HG03354 (cell line): ENCODE results near the gene SYPL1.
"Not testable (repeated sequence)": the region's sequence is repeated elsewhere in the genome, so short reads cannot be mapped to it uniquely, and the experiment has no call there.

ENCODE experiments used
- ATAC-seq: cut with Tn5 transposase; IDR thresholded peaks from one replicate; pipeline ENCODE4 v1.9.1; 2021; ENCODE audit warnings: mild to moderate bottlenecking; ENCODE audit not compliant: unreplicated experiment, poor library complexity, severe bottlenecking

SYPL1 gene

DNA sequence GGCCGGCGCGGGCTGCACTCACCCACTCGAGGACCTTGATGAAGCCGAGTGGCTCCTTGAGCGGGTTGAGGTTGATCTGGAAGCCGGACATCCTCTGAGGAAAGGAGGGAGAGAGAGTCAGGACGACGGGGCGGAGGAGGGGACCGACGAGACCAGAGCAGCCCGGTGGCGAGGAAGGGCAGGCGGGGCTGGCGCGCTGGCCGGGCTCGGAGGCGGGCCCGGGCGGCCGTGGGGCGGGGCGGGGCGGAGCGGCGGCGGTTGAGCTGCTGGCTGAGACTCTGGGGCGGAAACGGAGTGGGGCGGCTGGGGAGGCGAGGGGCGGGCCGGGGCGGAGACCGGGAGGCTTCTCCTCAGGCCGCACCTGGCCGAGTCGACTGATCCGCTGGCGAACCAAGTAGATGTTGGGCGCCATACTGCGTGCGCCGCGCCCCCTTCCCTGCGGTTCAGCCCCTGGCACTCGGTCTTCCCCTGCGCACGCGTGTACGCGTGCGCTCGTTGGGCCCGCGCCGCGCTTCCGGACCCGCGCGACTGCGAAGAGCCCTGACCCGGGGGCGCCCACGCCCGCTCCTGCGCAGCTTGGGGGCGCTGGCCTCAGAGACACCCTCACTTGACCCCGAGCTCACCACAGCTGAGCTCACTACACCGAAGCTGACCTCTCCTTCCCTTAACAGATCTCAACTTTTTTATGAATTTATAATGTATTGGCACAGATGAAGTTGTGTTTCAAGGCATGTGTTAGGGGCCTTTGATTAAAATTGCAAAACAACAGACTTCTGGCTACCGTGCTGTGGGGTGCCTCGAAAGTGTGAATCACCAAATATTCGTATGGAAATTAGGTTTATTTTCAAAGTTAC, at the start of gene SYPL1:
TSS of gene SYPL1 (minus strand) at position 195 of the 854 bp plus-strand sequence. CDS start at position 91, 104 bp downstream.
- peak; percentile 82 for ATAC-seq

DNA sequence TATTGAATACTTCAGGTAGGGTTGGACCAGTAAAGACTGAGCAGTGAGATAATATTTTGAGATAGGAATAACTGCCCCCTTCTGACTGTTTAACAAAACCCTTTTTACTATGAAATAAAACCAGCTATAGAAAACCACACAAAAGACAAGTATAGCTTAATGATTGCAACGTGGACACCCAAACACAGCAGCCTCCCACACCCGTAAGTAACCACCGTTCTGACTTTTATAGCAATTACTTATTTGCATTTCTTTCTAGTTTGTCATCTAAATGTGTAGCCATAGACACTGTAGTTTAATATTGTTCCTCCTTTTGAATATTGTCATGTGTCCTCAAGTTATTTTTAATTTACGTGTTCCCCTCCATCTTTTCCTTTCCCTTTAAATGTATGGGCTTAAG, 42.9 kb upstream of the SYPL1 start:
- no peak for ATAC-seq

- ATAC-seq: peak; percentile 80
These were observed 41.9 kb upstream of the SYPL1 start for GRCh38 chr7:106153891-106154449.

GRCh38 chr7:106152313-106152665, 40.2 kb upstream of the SYPL1 start:
- ATAC-seq: no peak

GRCh38 chr7:106151459-106152312, 39.6 kb upstream of the SYPL1 start:
- no peak for ATAC-seq

DNA sequence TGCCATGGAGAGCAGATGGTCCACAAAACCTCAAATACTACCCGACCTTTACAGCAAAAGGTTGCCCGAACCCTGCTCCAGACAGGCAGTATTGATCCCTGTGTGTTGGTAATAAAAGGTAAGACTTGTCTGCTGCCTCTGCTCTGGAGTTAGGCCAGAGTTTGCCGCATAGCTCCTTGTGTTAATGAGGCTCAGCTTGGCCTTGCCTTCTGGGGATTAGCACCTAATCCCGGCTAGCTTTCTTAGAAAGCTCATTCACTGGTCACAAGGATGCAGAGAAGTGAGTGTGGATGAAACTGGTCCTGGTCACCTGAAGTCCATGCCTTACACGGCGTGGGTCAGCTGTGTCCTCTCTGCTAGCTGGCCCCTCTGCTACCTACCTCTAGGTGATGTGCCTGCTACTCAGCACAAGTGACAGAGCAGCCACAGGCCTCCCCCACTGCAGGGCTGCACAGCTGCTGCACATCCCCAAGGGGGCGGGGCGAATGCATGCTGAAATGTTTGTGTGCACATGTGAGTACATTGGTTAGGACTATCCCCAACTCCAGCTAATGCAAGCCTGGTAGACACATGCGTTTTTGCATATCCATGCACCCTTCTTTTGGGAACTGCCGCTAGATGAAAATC, 31.7 kb upstream of the SYPL1 start:
- no peak for ATAC-seq

GRCh38 chr7:106142136-106142535, 30.0 kb upstream of the SYPL1 start:
- no peak for ATAC-seq

DNA sequence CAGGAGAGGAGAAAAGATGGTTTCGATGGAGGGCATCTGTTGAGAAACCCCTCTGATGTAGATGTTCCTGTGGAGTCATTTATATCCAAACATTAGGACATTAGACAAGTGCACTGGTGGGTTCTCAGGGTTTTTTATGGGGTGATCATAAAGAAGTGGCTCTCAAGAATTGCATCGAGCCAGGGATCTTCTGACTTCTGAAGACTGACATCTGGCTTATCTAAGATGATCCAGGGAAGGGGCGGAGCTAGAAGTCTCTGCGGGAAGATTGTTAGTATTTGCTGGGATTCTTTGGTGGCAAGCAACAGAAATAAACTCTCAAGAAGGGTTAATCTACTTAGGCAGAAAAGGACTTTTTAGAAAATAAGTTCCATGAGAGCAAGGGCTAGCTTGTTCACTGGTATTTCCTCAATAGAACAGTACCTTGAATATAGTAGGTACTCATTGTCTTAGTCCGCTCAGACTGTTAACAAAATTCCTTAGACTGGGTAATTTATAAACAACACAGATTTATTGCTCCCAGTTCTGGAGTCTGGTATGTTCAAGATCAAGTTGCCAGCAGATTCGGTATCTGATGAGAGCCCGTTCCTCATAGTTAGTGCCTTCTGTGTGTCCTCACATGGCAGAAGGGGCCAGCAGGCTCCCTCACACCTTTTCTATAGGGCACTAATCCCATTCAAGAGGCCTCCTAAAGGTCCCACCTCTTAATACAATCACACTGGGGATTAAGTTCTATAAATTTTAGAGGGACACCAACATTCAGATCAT, 28.5 kb upstream of the SYPL1 start:
- ATAC-seq: no peak

GRCh38 chr7:106139265-106140251, 27.4 kb upstream of the SYPL1 start:
- ATAC-seq: no peak

GRCh38 chr7:106138776-106139175, 26.7 kb upstream of the SYPL1 start:
- no peak for ATAC-seq

GRCh38 chr7:106138181-106138580, 26.1 kb upstream of the SYPL1 start:
- not testable (repeated sequence) for ATAC-seq

- no peak for ATAC-seq
These were observed 22.1 kb upstream of the SYPL1 start for GRCh38 chr7:106134241-106134640.

DNA sequence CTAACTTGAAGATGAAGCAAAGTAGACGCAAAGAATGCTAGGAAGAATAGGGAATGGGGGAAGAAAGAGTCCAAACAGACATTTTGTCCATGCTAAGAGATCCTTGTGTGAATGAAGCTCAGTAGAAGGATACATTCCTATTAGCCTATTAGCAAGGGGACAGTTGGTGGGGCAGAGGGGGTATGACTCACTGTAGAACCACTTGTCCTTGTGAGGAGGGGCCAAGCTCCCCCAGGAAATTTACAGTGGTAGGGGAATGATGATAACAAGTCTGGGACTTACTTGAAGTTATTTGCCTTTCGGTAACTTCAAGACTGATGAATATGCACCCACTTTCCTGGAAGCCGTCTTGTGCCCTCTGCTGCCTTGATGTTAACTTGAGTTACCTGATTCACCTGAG, 17.2 kb upstream of the SYPL1 start:
- no peak for ATAC-seq

GRCh38 chr7:106128836-106129235, 16.7 kb upstream of the SYPL1 start:
- no peak for ATAC-seq

DNA sequence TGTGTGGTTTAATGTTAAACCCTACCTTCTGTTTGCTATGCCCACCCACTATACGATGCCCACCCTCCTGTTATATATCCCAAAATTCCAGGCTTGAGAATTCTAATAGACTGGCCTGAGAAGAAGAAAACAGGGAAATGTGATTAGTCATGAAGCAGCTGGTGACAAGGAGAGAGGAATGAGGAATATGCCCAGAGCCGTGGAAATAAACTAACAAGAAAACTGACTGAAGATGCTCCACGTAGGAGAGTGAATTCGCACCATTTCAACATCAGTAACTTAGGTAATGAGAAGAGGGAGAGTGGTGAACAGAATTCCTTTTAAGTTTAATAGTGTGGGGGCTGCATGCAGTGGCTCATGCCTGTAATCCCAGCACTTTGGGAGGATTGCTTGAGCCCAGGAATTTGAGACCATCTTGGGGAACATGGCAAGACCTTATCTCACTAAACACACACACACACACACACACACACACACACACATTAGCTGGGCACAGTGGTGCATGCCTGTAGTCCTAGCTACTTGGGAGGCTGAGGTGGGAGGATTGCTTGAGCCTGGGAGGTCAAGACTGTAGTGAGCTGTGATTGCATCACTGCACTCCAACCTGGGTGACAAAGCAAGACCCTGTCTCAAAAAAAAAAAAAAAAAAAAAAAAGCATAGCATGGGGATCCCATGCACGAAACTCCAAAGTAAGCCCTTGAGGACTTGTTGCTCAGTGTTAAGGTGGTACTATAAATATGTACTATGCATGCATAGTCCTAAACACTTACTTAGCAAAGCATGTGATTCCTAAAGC, 16.1 kb upstream of the SYPL1 start:
- ATAC-seq: no peak

DNA sequence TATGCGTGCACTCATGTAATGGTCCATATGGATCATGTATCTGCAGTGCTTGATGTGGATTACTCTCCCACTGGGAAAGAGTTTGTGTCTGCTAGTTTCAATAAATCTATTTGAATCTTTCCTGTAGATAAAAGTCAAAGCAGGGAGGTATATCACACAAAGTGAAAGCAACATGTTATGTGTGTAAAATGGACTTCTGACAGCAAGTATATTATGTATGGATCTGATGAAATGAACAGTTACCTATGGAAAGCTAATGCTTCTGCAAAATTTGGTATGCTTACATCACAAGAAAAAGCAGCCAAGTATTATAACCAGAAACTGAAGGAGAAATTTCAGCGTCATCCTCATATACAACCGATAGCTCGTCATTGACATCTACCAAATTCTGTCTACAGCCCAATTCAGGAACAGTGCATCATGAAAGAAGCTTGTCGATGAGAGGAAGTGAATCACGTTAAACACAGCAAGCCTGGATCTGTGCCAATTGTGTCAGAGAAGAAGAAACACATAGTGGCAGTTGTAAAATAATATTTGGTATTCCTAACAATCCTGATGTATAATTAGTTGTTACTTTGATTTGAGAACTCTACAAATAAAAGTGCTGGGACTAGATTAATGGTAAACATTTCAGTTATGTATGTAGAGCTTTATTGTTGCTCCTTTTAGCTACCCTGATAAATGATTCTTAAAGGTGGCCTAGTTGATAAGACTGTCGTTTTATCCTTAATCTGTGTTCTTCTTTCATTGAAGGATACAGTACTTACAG, 14.2 kb upstream of the SYPL1 start:
- no peak for ATAC-seq

DNA sequence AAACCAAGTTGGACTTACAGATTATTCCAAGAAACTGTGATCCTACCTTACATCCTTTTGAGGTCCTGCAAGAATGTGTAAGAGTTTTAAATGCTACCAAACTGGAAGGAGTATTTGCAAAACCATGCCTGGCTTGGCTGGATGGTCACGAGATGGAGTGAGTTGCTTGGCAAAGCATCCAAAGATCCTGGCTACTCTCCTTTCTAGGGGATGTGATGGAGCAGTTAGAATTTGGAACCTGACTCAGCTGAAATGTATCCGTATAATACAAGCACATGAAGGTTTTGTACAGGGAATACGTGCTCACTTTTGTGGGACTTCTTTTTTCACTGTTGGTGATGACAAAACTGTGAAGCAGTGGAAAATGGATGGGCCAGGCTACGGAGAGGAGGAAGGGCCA, 13.3 kb upstream of the SYPL1 start:
- ATAC-seq: no peak
